PC-3 (cell line): ENCODE measurements around the gene OXCT1.

Source experiments
- CTCF ChIP-seq: fragments of 300-600 bp; sonication (generic); conservative IDR thresholded peaks from 2 replicates; pipeline ENCODE4 v1.5.1; 2017; ENCODE audit warnings: antibody characterized with exemption, low read depth, mild to moderate bottlenecking, low read length
- EZH2 ChIP-seq: fragments of 300-600 bp; sonication (generic); IDR thresholded peaks from one replicate; pipeline ENCODE4 v1.6.1; 2017; ENCODE audit warnings: antibody characterized with exemption, mild to moderate bottlenecking, low read length; ENCODE audit not compliant: unreplicated experiment

GRCh38 chr5:41878643-41879478 lies 8.6 kb upstream of the OXCT1 start:
- TF ChIP-seq EZH2 = no peak
- no peak for TF ChIP-seq CTCF
